Gastrocnemius medialis (tissue), 4 donors: ENCODE results near the gene CD7. TPM values are rescaled to one million over a fixed set of nuclear protein-coding genes. Genes with fewer than 3 reads are reported as not detected.

Experiments
- ATAC-seq, 2 donors: fragments of 150-250 bp; one replicate each; pipeline ENCODE4 v1.9.1; 2016
- DNase-seq, 2 donors: peaks; one replicate each; pipeline ENCODE4 v3.0.0-alpha.2; 2019
- H3K27ac ChIP-seq, 4 donors: fragments of 200-600 bp; sonication (generic); 1 replicate in 1 of 4; 2 replicates in 3 of 4; pipeline ENCODE4 v1.5.1; 2016 to 2018; ENCODE audit warnings: mild to moderate bottlenecking in 2 of 4, moderate library complexity in 1 of 4
- H3K27me3 ChIP-seq, 3 donors: fragments of 200-600 bp; sonication (generic) in 2 of 3; 1 replicate in 1 of 3; 2 replicates in 2 of 3; pipeline versions ENCODE4 v1.5.1 to v1.6.0; 2016 to 2019; ENCODE audit warnings: mild to moderate bottlenecking in 1 of 3, moderate library complexity in 1 of 3
- H3K36me3 ChIP-seq, 2 donors: fragments of 200-600 bp; sonication (generic) in 1 of 2; one replicate each; pipeline ENCODE4 v1.5.1; 2017 to 2018
- H3K4me1 ChIP-seq, 2 donors: fragments of 200-600 bp; sonication (generic) in 1 of 2; one replicate each; pipeline ENCODE4 v1.5.1; 2016 to 2017; ENCODE audit warnings: mild to moderate bottlenecking in 2 of 2
- H3K4me3 ChIP-seq, 4 donors: fragments of 200-600 bp; sonication (generic) in 3 of 4; 1 replicate in 1 of 4; 2 replicates in 3 of 4; pipeline ENCODE4 v1.5.1; 2016 to 2019; ENCODE audit warnings: mild to moderate bottlenecking in 2 of 4
- H3K9me3 ChIP-seq, 3 donors: fragments of 200-600 bp; sonication (generic) in 2 of 3; 1 replicate in 1 of 3; 2 replicates in 2 of 3; pipeline ENCODE4 v1.5.1; 2016 to 2019
- CTCF ChIP-seq, 5 experiments: fragments of 450-650 bp in 3 of 5; fragments of 200-600 bp in 2 of 5; sonication (generic) in 2 of 5; IDR thresholded peaks in 4 of 5; conservative IDR thresholded peaks in 1 of 5; 1 replicate in 4 of 5; 2 replicates in 1 of 5; pipeline ENCODE4 v1.5.1; 2016 to 2019; ENCODE audit warnings: antibody characterized with exemption in 5 of 5, mild to moderate bottlenecking in 3 of 5, moderate library complexity in 3 of 5
- POLR2A ChIP-seq, 2 donors: fragments of 450-650 bp; IDR thresholded peaks; one replicate each; pipeline ENCODE4 v1.6.1; 2017; ENCODE audit warnings: antibody characterized with exemption in 2 of 2, mild to moderate bottlenecking in 2 of 2, moderate library complexity in 2 of 2
- in situ Hi-C, 4 donors: fragments of 200-750 bp; cut with MboI; loops; one replicate each; pipeline versions ENCODE4 v1.15.0 to v1.8.0; 2017; ENCODE audit warnings: low sequenced_read_pairs in 4 of 4
- intact Hi-C: fragments of 100-400 bp; cut with DNase I; formaldehyde crosslinking; loops from one replicate; pipeline ENCODE4 v1.15.1; 2023; ENCODE audit warnings: low total_unique reads
- total RNA-seq, 4 donors: library from RNA; depleted of rRNA; stranded (reverse); fragments of >200 nt; gene quantifications; one replicate each; pipeline versions ENCODE4 v1.1.0 to v1.2.3, GENCODE V29; 2016

The CD7 gene
- total RNA-seq, 4 donors from 2014 or later: 1.7 TPM; not detected in 3

- peak overlapping the region; percentile 99 to 100 (median 100) for H3K27ac ChIP-seq
- ATAC-seq: no peak
- TF ChIP-seq POLR2A (IDR thresholded peaks at IDR 0.05): no peak
- no peak for TF ChIP-seq CTCF (IDR thresholded peaks at IDR 0.05 in 4 of 5, conservative IDR thresholded peaks at IDR 0.05 in 1 of 5)
- intact Hi-C loops (no loop called here), in situ Hi-C loops (no loop called here)
- H3K36me3 ChIP-seq: peaks cover 0 to 12% of the 10 kb centered on the region in 2 donors
- no peaks in the 10 kb centered on the region for H3K9me3 ChIP-seq
- no peaks in the 10 kb centered on the region for H3K27me3 ChIP-seq
- no peak overlapping the region for H3K4me3 ChIP-seq
- peaks cover 70 to 72% of the 10 kb centered on the region in 2 donors for H3K4me1 ChIP-seq
- DNase-seq: no peak
Observed at GRCh38 chr17:82270651-82271050, 46.8 kb downstream of the CD7 start.

- ATAC-seq: no peak
- intact Hi-C loops (no loop called here), in situ Hi-C loops (no loop called here)
- Histone ChIP-seq H3K4me3 (no peak overlapping the region), H3K9me3 (no peaks in the 10 kb centered on the region), H3K36me3 (peaks cover 0 to 18% of the 10 kb centered on the region in 2 donors), H3K27me3 (no peaks in the 10 kb centered on the region), H3K4me1 (peaks cover 70 to 72% of the 10 kb centered on the region in 2 donors), H3K27ac (peak overlapping the region; percentile 99 to 100 (median 100))
- DNase-seq: no peak
- TF ChIP-seq CTCF (IDR thresholded peaks at IDR 0.05 in 4 of 5, conservative IDR thresholded peaks at IDR 0.05 in 1 of 5): no peak
- TF ChIP-seq POLR2A (IDR thresholded peaks at IDR 0.05): no peak
Observed at GRCh38 chr17:82269882-82270500, 47.4 kb downstream of the CD7 start.

DNA sequence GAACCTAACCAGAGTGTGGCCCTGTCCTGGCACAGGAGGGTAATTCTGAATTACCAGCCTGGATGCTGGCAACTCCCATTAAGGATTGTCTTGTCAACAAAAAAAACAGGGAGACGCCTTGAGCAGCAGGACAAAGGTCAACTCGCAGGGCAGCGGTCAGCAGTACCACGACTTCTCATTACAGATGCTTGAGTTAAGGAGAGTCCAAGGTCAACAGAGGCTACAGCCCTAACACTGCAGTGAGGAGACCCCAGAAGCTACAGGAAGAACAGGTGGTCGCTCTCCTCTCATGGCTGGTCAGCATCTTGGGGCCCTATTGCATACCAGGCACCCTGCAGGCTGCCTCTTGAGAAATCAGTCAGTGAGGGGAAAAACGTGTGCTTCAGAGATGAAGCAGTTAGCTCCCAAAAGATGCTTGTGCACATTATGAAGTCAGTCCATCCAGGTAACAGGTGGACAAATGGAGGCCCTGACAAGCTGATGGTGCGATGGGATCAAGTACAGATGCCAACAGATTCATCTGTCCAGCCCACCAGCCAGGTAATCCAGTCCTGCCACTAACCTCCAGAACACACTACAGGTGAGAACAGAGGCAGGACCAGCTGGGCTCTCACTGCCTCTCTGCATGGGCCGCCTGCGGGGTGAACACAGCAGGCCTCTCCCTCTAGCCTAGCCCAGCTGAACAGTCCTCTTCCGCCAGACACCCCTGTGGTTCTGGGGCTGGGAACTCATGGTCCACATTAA is 48.1 kb downstream of the CD7 start:
- intact Hi-C loops: no loop called here
- Histone ChIP-seq H3K9me3 (no peaks in the 10 kb centered on the region), H3K4me3 (no peak overlapping the region), H3K27me3 (no peaks in the 10 kb centered on the region), H3K27ac (peak overlapping the region; percentile 99 to 100 (median 100)), H3K4me1 (peaks cover 67 to 70% of the 10 kb centered on the region in 2 donors), H3K36me3 (peaks cover 0 to 25% of the 10 kb centered on the region in 2 donors)
- in situ Hi-C loops: no loop called here
- no peak for TF ChIP-seq POLR2A (IDR thresholded peaks at IDR 0.05)
- no peak for TF ChIP-seq CTCF (IDR thresholded peaks at IDR 0.05 in 4 of 5, conservative IDR thresholded peaks at IDR 0.05 in 1 of 5)
- DNase-seq (no peak), ATAC-seq (no peak)

GRCh38 chr17:82267575-82268379 is 49.6 kb downstream of the CD7 start:
- Histone ChIP-seq H3K4me3 (peak overlapping the region; percentile 5 to 37 (median 22)), H3K36me3 (peaks cover 0 to 40% of the 10 kb centered on the region in 2 donors), H3K4me1 (peaks cover 61 to 63% of the 10 kb centered on the region in 2 donors), H3K27ac (peak overlapping the region; percentile 99 to 100 (median 100)), H3K9me3 (no peaks in the 10 kb centered on the region), H3K27me3 (no peaks in the 10 kb centered on the region)
- peak; percentile 98 to 99 for DNase-seq
- ATAC-seq: peak; percentile 89 to 91
- in situ Hi-C loops: no loop called here
- intact Hi-C loops: loop anchor here (1.0 to 2.0 kb wide), 2 partner anchors 25 to 31 kb away; no protein-coding TSS in a partner anchor
- TF ChIP-seq POLR2A (IDR thresholded peaks at IDR 0.05): peak; percentile 13 to 49
- TF ChIP-seq CTCF (IDR thresholded peaks at IDR 0.05 in 4 of 5, conservative IDR thresholded peaks at IDR 0.05 in 1 of 5): peak in 1 of 5 experiments; percentile 9
